HG03565 (cell line): ENCODE data around the gene MPRIP.

ENCODE experiments used
- ATAC-seq: cut with Tn5 transposase; IDR thresholded peaks from one replicate; pipeline ENCODE4 v1.9.1; 2021; ENCODE audit warnings: mild to moderate bottlenecking, moderate library complexity; ENCODE audit not compliant: unreplicated experiment

MPRIP gene

DNA sequence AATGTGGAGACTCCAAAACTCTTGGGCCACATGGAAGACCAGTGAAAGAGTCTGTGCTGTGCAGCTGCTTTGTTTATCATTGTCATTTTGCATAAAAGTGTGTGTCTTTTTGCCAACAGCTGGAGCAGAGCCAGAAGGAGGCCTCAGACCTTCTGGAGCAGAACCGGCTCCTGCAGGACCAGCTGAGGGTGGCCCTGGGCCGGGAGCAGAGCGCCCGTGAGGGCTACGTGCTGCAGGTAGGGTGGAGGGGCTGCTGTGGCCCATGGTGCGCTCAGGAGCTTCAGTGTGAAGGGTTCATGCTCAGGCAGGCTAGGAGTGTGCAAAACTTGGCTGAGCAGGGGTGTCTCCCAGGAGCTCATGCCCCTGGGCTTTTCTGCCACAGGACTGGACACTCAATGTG, 118.9 kb downstream of the MPRIP start:
- ATAC-seq = no peak

DNA sequence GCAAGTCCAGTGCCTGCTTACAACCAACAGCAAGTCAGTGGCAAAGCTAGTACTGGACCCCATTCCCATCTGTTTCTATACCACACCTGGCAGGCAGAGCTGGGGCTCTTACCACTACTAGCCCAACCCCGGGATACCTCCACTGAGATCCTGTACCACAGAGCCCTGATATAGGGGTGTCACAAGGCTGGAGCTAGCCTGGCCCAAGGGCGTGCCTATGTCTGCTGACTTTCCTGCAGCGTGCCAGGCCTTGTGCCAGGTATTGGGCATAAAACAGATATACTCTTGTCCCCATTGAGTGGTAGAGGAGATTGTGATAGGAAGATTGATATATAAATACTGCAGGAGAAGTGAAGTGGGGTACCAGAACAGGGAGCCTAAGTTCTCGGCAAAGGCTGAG, 119.5 kb downstream of the MPRIP start:
- ATAC-seq = no peak

- ATAC-seq = no peak
Observed at GRCh38 chr17:17164156-17164555, 121.9 kb downstream of the MPRIP start.

- no peak for ATAC-seq
Observed at GRCh38 chr17:17164676-17165075, 122.4 kb downstream of the MPRIP start.

GRCh38 chr17:17165666-17166308, 123.5 kb downstream of the MPRIP start:
- no peak for ATAC-seq

DNA sequence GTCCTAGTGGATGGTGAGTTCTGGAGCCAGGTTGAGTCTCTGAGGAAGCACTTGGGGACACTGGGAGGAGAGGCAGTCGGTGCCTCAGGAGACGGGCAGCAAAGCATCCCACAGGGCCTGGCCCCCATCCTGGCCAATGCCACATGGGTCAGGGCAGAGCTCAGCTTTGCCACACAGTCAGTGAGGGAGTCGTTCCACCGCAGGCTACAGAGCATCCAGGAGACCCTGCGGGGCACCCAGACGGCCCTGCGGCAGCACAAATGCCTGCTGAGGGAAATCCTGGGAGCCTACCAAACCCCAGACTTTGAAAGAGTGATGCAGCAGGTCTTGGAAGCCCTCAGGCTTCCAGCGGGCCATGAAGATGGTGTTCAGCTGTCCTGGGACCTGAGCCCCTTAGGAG, 124.2 kb downstream of the MPRIP start:
- no peak for ATAC-seq

- ATAC-seq = no peak
Observed at GRCh38 chr17:17167356-17167755, 125.1 kb downstream of the MPRIP start.

DNA sequence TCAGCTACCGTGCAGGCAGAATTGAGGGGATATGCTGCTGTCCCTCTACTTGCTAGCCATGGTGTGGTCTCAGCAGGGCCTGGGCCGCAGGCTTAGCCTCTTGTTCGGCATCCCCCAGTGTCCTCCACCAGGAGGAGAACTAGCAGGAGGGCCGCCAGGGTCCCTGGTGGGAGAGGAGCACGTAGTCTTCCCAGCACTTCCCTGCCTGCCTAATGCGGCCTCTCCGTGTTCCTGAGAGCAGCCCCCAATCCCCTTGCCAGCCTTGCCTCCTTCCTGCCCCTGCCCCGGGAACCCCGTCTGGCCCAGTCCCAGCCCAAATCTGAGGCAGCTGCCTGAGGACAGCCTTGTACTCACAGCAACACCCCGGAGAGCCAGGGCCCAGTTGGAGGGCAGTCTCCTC, 125.7 kb downstream of the MPRIP start:
- ATAC-seq = no peak

DNA sequence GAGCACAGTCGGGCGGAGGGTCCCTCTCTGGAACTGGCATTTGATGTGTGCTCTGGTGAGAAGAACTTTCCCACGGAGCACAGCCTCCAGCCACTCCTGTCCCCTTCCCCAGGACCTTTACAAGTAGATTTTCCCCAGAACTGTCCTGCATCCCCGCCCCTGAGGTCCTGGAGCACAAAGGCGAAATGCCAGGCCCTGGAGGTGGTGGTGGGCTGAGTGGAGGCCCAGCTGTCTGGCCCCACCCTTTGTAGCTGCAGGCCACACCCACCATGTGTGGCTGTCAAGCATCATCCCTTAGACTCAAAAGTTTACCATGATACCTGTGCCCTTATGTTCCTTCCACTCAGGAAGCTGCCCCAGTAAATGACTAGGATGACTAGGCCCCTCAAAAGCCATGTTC, 126.1 kb downstream of the MPRIP start:
- ATAC-seq = no peak

GRCh38 chr17:17169396-17169795, 127.1 kb downstream of the MPRIP start:
- no peak for ATAC-seq

DNA sequence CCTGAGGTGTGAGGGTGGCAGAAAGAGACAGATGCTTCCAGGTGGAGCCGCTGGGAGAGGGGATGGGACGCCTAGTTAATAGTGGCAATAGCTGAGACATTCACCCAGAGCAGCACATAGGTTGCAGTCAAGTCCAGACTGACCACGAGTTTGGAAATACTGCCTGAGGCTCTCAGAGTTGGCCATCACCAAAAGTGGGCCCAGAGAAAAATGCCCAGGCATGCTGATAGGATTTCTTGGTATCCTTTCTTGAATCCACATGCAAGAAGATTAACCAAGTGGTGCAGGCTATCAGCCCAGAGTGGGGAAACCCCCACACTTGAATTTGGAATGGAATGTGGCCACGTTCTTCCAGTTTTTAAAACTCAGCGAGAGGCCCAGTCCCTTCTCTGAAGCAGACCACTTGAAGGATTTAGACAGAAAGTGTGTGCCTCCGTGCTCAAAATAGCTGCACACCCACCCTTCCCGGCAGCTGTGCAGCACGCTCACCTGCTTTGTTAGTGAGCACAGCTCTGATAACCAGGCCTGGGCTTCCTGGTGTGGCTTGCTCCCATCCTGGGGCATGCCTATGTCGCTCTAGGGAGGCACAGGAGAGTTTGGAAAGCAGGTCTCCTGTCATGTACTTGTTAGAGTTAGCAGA, 128.2 kb downstream of the MPRIP start:
- no peak for ATAC-seq

DNA sequence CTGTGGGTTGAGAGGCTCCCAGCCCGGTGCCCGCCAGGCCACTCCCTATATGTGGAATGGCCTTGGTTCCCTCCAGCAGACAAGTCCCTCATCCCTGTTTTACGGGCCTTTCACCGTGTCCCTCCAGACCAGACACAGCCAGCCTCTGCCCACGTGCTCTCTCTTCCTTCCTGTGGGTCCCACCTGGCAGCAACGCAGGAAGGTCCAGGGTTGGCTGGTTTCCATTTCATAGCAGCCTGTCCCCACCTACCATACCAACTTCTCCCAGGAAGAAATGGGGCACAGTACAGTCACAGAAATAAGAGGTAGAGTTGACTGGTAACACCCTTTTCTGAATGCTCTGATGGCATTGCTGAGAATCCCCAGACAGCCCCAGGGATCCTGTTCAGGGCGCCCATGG, 128.9 kb downstream of the MPRIP start:
- no peak for ATAC-seq

DNA sequence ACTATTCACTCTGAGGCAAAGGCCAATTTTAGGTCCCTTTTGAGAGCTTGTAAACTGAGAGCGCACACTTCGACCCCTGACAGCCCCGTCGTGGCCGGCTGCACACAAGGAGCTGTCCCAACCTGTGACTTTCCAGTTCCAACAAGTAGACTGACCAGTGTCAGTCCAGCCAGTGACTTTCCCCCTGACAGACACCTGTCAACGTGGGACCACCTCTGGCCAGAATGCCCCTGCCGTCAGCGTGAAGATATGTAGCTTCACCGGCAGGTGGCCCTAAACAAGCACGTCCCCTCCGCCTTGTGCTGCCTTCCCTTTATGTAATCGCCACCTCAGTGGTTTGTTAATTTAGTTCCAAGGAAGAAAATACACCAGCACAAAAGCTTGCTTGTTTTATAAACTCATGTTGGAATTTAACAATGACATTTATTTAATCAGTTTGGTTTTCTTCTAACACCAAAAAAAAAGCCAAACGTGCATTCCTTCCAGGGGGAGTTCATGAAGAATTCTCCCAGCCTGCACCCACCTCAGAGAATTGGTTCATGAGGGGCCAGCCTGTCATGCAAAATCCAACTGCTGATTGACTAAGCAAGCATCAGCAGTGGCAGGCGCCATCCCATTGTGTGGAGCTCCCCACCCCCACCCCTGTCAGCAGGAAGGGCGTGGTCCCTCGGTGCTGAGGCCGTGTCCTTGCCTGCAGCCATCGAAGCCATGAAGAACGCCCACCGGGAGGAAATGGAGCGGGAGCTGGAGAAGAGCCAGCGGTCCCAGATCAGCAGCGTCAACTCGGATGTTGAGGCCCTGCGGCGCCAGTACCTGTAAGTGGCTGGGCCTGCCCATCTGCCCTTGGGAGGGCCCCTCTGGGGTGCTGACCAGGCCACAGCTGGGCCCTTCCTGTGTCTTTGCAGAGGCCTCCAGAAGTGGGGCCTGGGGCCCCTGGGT, 130.0 kb downstream of the MPRIP start:
- no peak for ATAC-seq

- ATAC-seq = no peak
Observed at GRCh38 chr17:17172990-17173389, 130.7 kb downstream of the MPRIP start.

GRCh38 chr17:17173921-17174320, 131.7 kb downstream of the MPRIP start:
- no peak for ATAC-seq

GRCh38 chr17:17175340-17175739, 133.1 kb downstream of the MPRIP start:
- no peak for ATAC-seq

- ATAC-seq = no peak
Observed at GRCh38 chr17:17175917-17176316, 133.7 kb downstream of the MPRIP start.

GRCh38 chr17:17176341-17176740, 134.1 kb downstream of the MPRIP start:
- ATAC-seq = no peak

GRCh38 chr17:17177176-17177575, 134.9 kb downstream of the MPRIP start:
- no peak for ATAC-seq

DNA sequence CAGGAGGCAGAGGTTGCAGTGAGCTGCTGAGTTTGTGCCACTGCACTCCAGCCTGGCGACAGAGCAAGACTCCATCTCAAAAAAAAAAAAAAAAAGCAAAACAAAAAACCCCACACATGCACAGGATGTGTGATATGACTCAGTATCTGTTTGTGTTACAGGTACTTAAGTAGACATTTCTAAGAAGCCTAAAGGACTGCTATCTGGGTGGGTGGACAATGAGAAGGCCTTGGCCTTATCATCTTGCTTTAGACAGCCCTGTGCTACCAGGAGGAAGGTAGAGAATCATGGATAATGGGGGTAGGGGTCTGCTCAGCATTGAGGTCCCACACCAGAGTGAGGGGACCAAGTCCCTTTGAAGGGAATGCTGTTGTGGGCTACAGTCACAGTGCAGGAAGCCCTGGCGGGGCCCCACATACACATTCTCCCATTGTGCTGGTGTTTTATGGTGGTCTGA, 137.1 kb downstream of the MPRIP start:
- peak; percentile 75 for ATAC-seq

GRCh38 chr17:17180141-17180603, 137.9 kb downstream of the MPRIP start:
- no peak for ATAC-seq
